GM08714 (cell line): ENCODE measurements around the gene TROAP.
A peak's percentile ranks its signal among the peaks of the same experiment; 100 is the strongest.
"Not testable (repeated sequence)": the region's sequence is repeated elsewhere in the genome, so short reads cannot be mapped to it uniquely, and the experiment has no call there.

Source experiments
- H3K4me3 ChIP-seq: fragments of 200-500 bp; sonication (Bioruptor generic); 2 replicates; pipeline ENCODE4 v1.5.1; 2014; ENCODE audit warnings: mild to moderate bottlenecking, low read length, inconsistent platforms
- ZNF274 ChIP-seq: IDR thresholded peaks from 2 replicates; pipeline ENCODE4 v1.6.1; 2012; ENCODE audit warnings: mild to moderate bottlenecking, low read depth, low read length

Gene TROAP

DNA sequence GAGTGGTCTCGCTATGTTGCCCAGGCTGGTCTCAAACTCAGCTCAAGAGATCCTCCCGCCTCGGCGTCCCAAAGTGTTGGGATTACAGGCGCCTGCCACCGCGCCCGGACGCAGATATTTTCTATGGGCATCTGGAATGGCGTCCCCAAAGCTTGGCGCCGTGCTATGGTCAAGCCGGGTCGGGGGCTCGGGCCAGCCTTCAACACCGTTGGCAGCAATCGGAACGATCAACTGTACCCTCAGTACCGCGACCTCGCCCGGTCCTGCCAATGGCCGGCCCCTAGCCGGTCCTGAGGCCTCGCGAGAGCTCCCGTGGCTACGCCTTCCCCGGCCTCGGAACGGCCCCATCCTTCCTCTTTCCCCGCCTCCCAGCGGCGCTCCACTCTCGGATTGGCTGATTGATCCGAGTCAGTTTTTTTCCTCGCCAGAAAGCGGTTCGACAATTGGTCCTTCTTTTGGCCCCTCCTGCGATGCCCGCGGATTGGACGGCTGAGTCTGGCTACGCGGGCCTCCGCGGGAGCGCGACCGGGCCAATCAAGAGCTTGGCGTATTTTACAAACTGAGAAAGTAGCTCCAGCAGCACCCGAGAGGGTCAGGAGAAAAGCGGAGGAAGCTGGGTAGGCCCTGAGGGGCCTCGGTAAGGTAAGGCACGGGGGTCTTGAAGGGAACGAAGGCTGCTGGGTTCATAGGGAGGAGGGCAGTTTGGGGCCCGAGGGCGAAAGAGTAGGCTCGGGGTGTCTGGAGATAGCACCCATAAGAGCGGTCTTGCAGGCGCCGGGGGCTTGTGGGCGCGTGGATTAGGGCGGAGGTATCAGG, at the start of gene TROAP:
Gene TROAP, plus strand, starts transcription at position 548 of the 816 bp plus-strand sequence. CDS start 354 bp downstream, outside the sequence.
- TF ChIP-seq ZNF274: no peak

GRCh38 chr12:49273726-49274395, 49.2 kb upstream of the TROAP start:
- TF ChIP-seq ZNF274: no peak
- no peak overlapping the region for H3K4me3 ChIP-seq

More for the DNA sequence above, at the start of gene TROAP:
- peak within 1 kb of the TSS; percentile 86 for H3K4me3 ChIP-seq

- no peak for TF ChIP-seq ZNF274
- H3K4me3 ChIP-seq: no peak overlapping the region
Measured at GRCh38 chr12:49274396-49275069, 48.5 kb upstream of the TROAP start.

DNA sequence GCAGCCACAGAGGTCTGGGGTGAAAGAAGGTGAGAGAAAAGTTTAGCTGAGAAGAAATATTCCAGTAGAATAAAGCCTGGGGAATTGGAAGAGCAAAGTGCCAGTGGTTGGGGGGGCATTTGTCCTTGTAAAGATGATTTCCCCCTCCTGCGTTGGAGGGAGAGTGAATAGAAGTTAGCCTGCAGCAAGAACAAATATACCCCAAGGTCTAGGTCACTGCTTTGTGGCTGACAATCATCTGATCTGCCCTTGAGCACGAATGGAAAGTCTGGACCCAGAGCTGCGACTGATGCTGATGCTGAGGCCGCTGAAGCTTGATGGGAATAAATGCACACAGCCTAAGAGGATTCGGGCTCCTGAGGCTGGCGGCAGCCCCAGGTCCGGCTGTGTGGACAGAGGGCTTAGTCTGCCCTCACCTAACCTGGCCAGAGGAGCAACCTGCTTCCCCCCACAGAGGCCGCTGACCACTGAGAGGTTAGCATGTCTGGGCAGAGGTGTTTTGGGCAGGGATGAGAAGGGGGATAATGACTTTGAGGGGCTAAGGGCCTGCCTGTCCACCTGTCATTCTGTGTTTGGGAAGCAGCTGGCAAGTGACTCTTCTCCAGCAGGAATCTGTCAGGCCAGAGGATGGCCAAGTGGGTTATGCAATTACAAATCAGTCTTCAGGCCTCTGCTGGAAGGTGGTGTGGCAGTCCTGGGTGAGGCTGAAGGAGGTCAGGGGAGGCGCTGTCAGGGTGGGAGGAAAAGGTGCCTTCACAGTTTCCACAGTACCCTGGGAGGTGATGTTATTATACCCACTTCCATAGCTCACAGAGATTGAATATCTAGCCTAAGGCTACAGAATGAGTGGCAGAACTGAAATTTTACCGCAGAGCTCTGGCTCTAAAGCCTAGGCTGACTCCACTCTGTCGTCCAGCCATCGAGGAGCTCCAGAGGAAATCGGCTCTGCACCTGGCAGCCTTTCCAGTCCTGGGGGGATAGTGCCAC, 46.5 kb upstream of the TROAP start:
- TF ChIP-seq ZNF274: no peak

GRCh38 chr12:49277466-49277865, 45.6 kb upstream of the TROAP start:
- H3K4me3 ChIP-seq: no peak overlapping the region
- TF ChIP-seq ZNF274: no peak

More for the DNA sequence above, 46.5 kb upstream of the TROAP start:
- no peak overlapping the region for H3K4me3 ChIP-seq

DNA sequence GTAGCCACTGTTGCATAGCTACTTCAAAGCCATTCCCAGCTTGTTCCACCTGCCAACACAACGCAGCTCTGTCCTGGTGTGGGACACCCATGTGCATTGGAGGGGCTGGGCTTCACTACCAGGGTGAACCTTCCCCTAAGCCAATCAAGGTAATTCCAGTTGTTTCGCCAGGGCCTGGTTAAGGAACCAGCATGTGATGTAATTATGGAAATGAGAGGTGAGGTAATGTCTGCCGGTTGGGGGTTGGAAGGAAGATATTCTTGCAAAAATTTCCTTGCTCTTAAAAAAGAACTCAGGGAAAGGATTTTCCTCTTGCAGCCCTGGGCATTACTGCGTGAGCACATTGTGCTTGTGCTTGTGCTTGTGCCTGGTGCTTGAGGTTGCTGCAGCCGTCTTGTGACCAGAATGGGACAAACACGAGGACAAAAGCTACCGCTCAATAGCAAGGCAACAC, 43.3 kb upstream of the TROAP start:
- no peak for TF ChIP-seq ZNF274
- H3K4me3 ChIP-seq: no peak overlapping the region

- not testable (repeated sequence) for H3K4me3 ChIP-seq
Measured at GRCh38 chr12:49280545-49280944, 42.5 kb upstream of the TROAP start.

DNA sequence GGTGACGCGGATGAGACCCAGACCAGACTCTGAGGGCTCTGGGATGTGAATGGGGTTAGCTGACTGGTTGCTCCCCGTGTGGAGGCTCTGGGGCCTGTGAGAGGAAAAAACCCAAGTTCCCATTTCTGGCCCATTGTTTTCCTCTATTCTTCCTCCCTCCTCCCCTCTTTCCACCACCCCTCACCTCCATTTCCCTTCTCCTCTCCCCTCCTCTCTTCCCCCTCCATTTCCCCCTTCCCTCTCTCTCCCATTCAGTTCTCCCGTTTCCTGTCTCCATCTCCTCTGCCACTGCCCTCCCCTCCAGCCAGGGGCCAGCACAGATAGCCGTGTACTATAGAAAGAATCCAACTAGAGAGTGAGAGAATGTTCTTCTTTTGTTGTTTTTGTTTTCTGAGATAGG, 40.8 kb upstream of the TROAP start:
- TF ChIP-seq ZNF274: no peak
- H3K4me3 ChIP-seq: no peak overlapping the region

DNA sequence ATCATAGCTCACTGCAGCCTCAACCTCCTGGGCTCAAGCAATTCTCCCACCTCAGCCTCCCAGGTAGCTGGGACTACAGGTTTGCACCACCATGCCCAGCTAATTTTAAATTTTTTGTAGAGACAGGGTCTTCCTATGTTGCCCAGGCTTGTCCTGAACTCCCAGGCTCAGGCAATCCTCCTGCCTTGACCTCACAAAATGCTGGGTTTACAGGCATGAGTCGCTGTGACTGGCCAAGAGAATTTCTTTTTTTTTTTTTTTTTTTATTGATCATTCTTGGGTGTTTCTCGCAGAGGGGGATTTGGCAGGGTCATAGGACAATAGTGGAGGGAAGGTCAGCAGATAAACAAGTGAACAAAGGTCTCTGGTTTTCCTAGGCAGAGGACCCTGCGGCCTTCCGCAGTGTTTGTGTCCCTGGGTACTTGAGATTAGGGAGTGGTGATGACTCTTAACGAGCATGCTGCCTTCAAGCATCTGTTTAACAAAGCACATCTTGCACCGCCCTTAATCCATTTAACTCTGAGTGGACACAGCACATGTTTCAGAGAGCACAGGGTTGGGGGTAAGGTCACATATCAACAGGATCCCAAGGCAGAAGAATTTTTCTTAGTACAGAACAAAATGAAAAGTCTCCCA, 40.2 kb upstream of the TROAP start:
- H3K4me3 ChIP-seq: not testable (repeated sequence)

GRCh38 chr12:49283541-49284429, 39.3 kb upstream of the TROAP start:
- no peak for TF ChIP-seq ZNF274
- no peak overlapping the region for H3K4me3 ChIP-seq

- no peak for TF ChIP-seq ZNF274
- H3K4me3 ChIP-seq: no peak overlapping the region
Measured at GRCh38 chr12:49284672-49285071, 38.4 kb upstream of the TROAP start.

- no peak overlapping the region for H3K4me3 ChIP-seq
- TF ChIP-seq ZNF274: no peak
Measured at GRCh38 chr12:49287876-49288275, 35.2 kb upstream of the TROAP start.

GRCh38 chr12:49288412-49288853, 34.6 kb upstream of the TROAP start:
- no peak overlapping the region for H3K4me3 ChIP-seq
- TF ChIP-seq ZNF274: no peak
